Loucy (cell line): ENCODE data around the gene SCAF11.

Source experiments
- H2AFZ ChIP-seq: fragments of 200-600 bp; sonication (generic); 2 replicates; pipeline ENCODE4 v1.6.0; 2016; ENCODE audit warnings: antibody characterized with exemption, mild to moderate bottlenecking, low read length, moderate library complexity
- H3F3A ChIP-seq: fragments of 200-600 bp; 2 replicates; pipeline ENCODE4 v1.6.0; 2016; ENCODE audit warnings: antibody characterized with exemption, low read depth, mild to moderate bottlenecking
- H3K27me3 ChIP-seq: fragments of 200-600 bp; sonication (generic); 2 replicates; pipeline ENCODE4 v1.6.1; 2014; ENCODE audit warnings: low read length, mild to moderate bottlenecking; ENCODE audit not compliant: insufficient read depth, poor library complexity, severe bottlenecking
- H3K36me3 ChIP-seq: fragments of 200-600 bp; sonication (generic); 2 replicates; pipeline ENCODE4 v1.6.1; 2016; ENCODE audit warnings: low read length; ENCODE audit not compliant: insufficient read depth
- H3K4me1 ChIP-seq: fragments of 200-600 bp; sonication (generic); 2 replicates; pipeline ENCODE4 v1.5.1; 2014; ENCODE audit warnings: low read length, mild to moderate bottlenecking; ENCODE audit not compliant: insufficient read depth, poor library complexity, severe bottlenecking
- H3K4me2 ChIP-seq: fragments of 200-600 bp; sonication (generic); 2 replicates; pipeline ENCODE4 v1.6.0; 2014; ENCODE audit warnings: antibody characterized with exemption, low read length, low read depth, mild to moderate bottlenecking; ENCODE audit not compliant: poor library complexity, severe bottlenecking
- H3K4me3 ChIP-seq: fragments of 200-600 bp; sonication (generic); 2 replicates; pipeline ENCODE4 v1.5.1; 2014; ENCODE audit warnings: low read length, mild to moderate bottlenecking, mixed read lengths; ENCODE audit not compliant: poor library complexity, severe bottlenecking
- H3K79me2 ChIP-seq: fragments of 200-600 bp; sonication (generic); 2 replicates; pipeline ENCODE4 v1.6.1; 2014; ENCODE audit warnings: low read length; ENCODE audit not compliant: insufficient read depth
- H3K9ac ChIP-seq: fragments of 200-600 bp; sonication (generic); 2 replicates; pipeline ENCODE4 v1.6.0; 2014; ENCODE audit warnings: mild to moderate bottlenecking, low read depth, low read length, moderate library complexity; ENCODE audit not compliant: poor library complexity, severe bottlenecking
- H3K9me2 ChIP-seq: fragments of 200-600 bp; sonication (generic); replicated peaks from 2 replicates; pipeline ENCODE4 v1.6.1; 2016; ENCODE audit warnings: low read depth, low read length, mixed read lengths
- H3K9me3 ChIP-seq: fragments of 200-600 bp; sonication (generic); 2 replicates; pipeline ENCODE4 v1.6.1; 2014; ENCODE audit warnings: mild to moderate bottlenecking, antibody characterized with exemption, low read length, low read depth; ENCODE audit not compliant: insufficient read depth
- H4K20me1 ChIP-seq: fragments of 200-600 bp; sonication (generic); 2 replicates; pipeline ENCODE4 v1.6.0; 2014; ENCODE audit warnings: antibody characterized with exemption, low read length, mild to moderate bottlenecking; ENCODE audit not compliant: insufficient read depth, poor library complexity, severe bottlenecking
- EZH2phosphoT487 ChIP-seq: fragments of 200-600 bp; IDR thresholded peaks from 2 replicates; pipeline ENCODE4 v1.6.1; 2018; ENCODE audit warnings: antibody characterized with exemption, mild to moderate bottlenecking, moderate library complexity, borderline replicate concordance
- TF ChIP-seq, protein P1 (sequence below): fragments of 200-600 bp; sonication (generic); conservative IDR thresholded peaks from 2 replicates; pipeline ENCODE4 v1.5.1; 2014; ENCODE audit warnings: mild to moderate bottlenecking, antibody characterized with exemption, low read length

SCAF11 gene

DNA sequence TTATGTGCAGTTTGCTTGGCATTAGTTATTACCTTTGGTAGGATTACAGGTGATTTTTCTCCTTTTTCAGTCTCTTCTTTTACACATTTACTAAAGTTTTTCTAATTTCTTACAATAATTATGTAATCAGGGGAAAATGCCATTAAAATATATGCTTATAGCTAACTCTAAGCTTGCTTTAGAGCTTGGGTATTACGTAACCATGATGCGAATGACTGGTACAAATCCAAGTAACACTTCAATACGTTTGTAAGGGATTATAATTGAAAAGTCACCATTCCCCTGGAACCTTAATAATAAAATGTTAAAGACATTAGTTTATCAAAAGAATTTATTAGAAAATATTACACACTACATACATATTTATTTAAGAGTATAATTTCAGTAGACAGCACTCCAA lies 71.6 kb downstream of the SCAF11 start:
- Histone ChIP-seq H3K9ac (no peak overlapping the region), H3K4me2 (no peak overlapping the region), H3K79me2 (no peaks in the 10 kb centered on the region), H2AFZ (no peak overlapping the region), H3K36me3 (peaks cover 30% of the 10 kb centered on the region; the same call in 1 of the 2 replicates), H3K9me2 (no peaks in the 10 kb centered on the region), H3K27me3 (no peaks in the 10 kb centered on the region), H3F3A (no peaks in the 10 kb centered on the region), H3K9me3 (no peaks in the 10 kb centered on the region), H3K4me3 (no peak overlapping the region), H3K4me1 (no peaks in the 10 kb centered on the region), H4K20me1 (no peaks in the 10 kb centered on the region)
- TF ChIP-seq, protein P1, sequence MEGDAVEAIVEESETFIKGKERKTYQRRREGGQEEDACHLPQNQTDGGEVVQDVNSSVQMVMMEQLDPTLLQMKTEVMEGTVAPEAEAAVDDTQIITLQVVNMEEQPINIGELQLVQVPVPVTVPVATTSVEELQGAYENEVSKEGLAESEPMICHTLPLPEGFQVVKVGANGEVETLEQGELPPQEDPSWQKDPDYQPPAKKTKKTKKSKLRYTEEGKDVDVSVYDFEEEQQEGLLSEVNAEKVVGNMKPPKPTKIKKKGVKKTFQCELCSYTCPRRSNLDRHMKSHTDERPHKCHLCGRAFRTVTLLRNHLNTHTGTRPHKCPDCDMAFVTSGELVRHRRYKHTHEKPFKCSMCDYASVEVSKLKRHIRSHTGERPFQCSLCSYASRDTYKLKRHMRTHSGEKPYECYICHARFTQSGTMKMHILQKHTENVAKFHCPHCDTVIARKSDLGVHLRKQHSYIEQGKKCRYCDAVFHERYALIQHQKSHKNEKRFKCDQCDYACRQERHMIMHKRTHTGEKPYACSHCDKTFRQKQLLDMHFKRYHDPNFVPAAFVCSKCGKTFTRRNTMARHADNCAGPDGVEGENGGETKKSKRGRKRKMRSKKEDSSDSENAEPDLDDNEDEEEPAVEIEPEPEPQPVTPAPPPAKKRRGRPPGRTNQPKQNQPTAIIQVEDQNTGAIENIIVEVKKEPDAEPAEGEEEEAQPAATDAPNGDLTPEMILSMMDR, result no peak
- TF ChIP-seq EZH2phosphoT487, result no peak

DNA sequence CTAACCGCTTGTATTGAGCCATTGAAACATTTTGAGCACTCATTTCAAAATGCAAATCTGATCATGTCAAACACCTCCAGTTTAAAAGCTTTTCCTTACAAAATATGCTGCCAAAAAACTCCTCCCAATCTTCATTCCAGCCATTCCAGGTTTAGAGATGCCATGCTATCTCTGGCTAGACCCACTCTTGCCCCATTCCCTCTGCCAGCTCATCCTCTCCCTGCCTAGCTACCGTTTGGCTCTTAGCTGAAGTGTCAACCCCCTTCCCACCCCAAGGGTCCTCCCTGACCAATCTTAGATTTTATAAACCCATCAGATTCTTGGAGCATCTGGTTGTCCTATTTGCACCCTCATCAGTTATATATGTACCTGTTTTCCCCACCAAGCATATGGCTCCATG lies 75.0 kb downstream of the SCAF11 start:
- H3K9me2 ChIP-seq, result no peaks in the 10 kb centered on the region
- no peak overlapping the region for H3K4me2 ChIP-seq
- peaks cover 11% of the 10 kb centered on the region; the same call in 1 of the 2 replicates for H3K36me3 ChIP-seq
- H3F3A ChIP-seq, result no peaks in the 10 kb centered on the region
- no peak overlapping the region for H3K9ac ChIP-seq
- TF ChIP-seq EZH2phosphoT487, result no peak
- TF ChIP-seq, protein P1, result no peak
- H2AFZ ChIP-seq, result no peak overlapping the region
- no peaks in the 10 kb centered on the region for H3K4me1 ChIP-seq
- H3K9me3 ChIP-seq, result no peaks in the 10 kb centered on the region
- no peaks in the 10 kb centered on the region for H3K27me3 ChIP-seq
- H3K79me2 ChIP-seq, result no peaks in the 10 kb centered on the region
- H3K4me3 ChIP-seq, result no peak overlapping the region
- H4K20me1 ChIP-seq, result no peaks in the 10 kb centered on the region

DNA sequence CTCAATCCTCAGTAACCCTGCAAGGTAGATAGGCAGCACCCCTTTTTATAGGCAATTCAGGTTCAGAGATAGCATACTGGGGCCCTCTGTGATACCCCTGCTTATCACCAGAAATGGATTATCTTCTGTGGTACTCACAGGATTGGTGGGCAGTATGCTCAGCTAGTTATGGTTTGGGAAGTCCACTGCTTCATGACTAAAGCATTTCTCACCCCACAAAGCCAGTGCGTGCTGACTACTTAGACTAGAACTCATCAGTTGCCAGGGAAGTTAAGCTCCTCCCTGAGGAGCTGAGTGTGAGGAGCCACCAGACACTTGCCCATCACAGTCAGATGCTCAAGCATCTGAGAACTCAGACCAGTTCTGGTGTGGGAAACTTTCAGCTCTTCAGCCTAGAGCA lies 76.3 kb downstream of the SCAF11 start:
- peaks cover 9% of the 10 kb centered on the region; the same call in 1 of the 2 replicates for H3K36me3 ChIP-seq
- TF ChIP-seq, protein P1, result no peak
- TF ChIP-seq EZH2phosphoT487, result no peak
- no peak overlapping the region for H3K4me3 ChIP-seq
- no peaks in the 10 kb centered on the region for H3K4me1 ChIP-seq
- H3K4me2 ChIP-seq, result no peak overlapping the region
- no peak overlapping the region for H3K9ac ChIP-seq
- no peaks in the 10 kb centered on the region for H3K27me3 ChIP-seq
- H4K20me1 ChIP-seq, result no peaks in the 10 kb centered on the region
- no peaks in the 10 kb centered on the region for H3F3A ChIP-seq
- H3K79me2 ChIP-seq, result no peaks in the 10 kb centered on the region
- no peaks in the 10 kb centered on the region for H3K9me2 ChIP-seq
- no peaks in the 10 kb centered on the region for H3K9me3 ChIP-seq
- no peak overlapping the region for H2AFZ ChIP-seq
